Mononuclear cell (primary cell): Measurements from ENCODE around the gene NADK. TPM values are rescaled to one million over a fixed set of nuclear protein-coding genes. Genes with fewer than 3 reads are reported as not detected.
"Not testable (repeated sequence)": the region's sequence is repeated elsewhere in the genome, so short reads cannot be mapped to it uniquely, and the experiment has no call there.

Experiments
- H3K27me3 ChIP-seq: 2 replicates; pipeline ENCODE4 v1.6.0; 2011; ENCODE audit warnings: low read length, control low read depth; ENCODE audit not compliant: insufficient read depth
- H3K4me1 ChIP-seq: 2 replicates; pipeline ENCODE4 v1.5.1; 2011; ENCODE audit warnings: mild to moderate bottlenecking, low read length, control low read depth; ENCODE audit not compliant: insufficient read depth
- H3K4me3 ChIP-seq: 2 replicates; pipeline ENCODE4 v1.5.1; 2011; ENCODE audit warnings: mild to moderate bottlenecking, low read length, moderate library complexity
- H3K9me3 ChIP-seq: 2 replicates; pipeline ENCODE4 v1.5.1; 2011; ENCODE audit warnings: low read depth, mild to moderate bottlenecking, control low read depth, low read length
- total RNA-seq: library from RNA; depleted of rRNA; stranded (reverse); fragments of >200 nt; gene quantifications from one replicate; pipeline ENCODE4 v1.2.3, GENCODE V29; 2012

NADK gene
- total RNA-seq, 1 donor: 28.1 TPM

DNA sequence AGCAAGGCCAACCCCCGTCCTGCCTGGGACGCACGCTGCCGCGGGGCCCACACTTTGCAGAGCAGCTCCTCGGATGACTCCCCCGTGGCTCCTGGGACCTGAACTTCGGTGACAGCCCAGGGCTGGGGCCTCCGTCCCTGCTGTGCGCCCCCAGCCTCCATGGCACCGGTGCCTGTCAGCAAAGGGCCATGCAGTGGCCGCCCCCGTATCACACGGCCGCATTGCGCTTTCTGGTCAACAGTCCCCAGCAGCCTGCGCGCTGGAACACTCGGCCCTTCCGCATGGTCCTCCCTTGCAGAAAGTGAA lies 18.0 kb downstream of the NADK start:
- H3K4me3 ChIP-seq: no peak overlapping the region
- no peaks in the 10 kb centered on the region for H3K9me3 ChIP-seq
- peaks cover 27% of the 10 kb centered on the region for H3K4me1 ChIP-seq
- no peaks in the 10 kb centered on the region for H3K27me3 ChIP-seq

DNA sequence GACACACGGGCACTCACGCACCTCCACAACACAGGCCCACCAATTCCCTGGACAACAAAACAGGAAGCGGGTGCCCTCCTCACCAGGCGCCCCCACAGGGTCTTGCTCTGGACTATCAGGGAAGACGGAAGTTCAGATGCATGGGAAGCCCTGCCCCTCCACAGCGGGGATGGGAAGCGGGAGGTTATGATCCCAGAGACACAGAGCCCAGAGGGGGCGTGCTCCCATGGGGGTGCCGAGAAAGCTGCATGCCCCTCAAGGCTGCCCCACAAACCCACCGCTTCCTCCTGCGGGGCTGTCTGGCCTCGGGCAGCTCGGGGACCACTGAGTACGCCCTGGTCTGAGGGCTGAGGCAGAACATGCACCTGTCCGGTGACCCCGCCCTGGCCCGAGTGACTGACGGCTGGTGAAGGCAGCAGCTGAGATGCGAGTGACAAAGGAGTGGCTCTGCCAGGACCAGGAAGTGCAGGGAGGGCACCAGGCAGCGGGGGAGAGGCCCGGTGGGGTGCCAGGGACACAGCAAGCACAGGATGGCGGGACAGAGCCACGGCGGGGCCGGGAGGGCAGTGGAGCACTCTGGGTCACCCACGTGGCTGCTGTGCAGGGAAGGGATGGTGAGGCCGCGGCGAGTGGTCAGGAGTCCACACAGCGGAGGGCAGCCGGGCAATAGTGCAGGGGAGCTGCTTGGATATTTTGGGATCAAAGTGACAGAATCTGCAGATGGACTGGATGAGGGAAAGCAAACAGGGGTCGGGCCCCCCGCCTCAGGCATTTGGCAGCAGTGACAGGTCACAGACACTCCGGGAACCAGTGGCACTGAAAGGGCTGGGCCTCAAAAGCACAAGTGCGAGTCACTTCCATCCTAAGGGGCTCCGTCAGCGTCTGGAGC lies 18.6 kb downstream of the NADK start:
- peaks cover 22% of the 10 kb centered on the region for H3K4me1 ChIP-seq
- H3K27me3 ChIP-seq: no peaks in the 10 kb centered on the region
- no peaks in the 10 kb centered on the region for H3K9me3 ChIP-seq
- no peak overlapping the region for H3K4me3 ChIP-seq

DNA sequence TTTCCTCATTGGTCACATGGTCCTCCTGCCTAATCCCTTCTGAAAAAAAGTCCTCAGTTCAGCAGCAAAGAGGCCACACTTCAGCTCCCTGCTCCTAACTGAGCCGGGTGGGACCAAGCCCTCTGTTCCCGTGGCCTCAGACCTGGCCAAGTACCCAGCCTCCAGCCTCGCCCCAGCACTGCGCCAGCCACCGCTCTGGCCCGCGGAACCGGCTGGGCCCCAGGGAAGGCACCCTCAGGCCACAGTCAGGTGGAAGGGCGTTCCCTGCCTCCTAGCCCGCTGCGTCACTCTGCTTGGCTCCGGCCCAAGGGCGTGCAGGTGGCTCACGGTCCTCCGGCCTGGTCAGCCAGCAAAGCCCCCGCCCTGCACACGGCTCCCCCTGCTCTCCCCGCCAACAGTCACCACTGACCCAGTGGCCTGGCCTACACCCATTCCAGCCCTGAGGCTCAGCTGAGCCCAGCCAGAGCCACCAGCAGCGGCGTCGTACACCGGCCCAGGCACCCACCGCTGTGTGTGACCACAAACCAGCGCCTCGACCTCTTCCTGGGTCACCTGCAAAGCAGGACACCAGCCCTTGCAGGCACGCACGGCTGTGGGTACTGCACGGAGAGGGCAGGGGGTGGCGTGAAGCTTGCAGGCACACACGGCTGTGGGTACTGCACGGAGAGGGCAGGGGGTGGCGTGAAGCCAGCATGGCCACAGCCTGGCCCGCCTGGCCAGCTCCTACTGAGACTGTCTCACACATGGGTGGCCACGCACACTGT lies 19.4 kb downstream of the NADK start:
- H3K4me1 ChIP-seq: peaks cover 14% of the 10 kb centered on the region
- H3K27me3 ChIP-seq: no peaks in the 10 kb centered on the region
- H3K4me3 ChIP-seq: no peak overlapping the region

GRCh38 chr1:1758059-1758621 lies 20.1 kb downstream of the NADK start:
- no peaks in the 10 kb centered on the region for H3K9me3 ChIP-seq
- H3K4me3 ChIP-seq: no peak overlapping the region
- H3K27me3 ChIP-seq: no peaks in the 10 kb centered on the region
- H3K4me1 ChIP-seq: peaks cover 10% of the 10 kb centered on the region

More for the DNA sequence above, 19.4 kb downstream of the NADK start:
- H3K9me3 ChIP-seq: no peaks in the 10 kb centered on the region

DNA sequence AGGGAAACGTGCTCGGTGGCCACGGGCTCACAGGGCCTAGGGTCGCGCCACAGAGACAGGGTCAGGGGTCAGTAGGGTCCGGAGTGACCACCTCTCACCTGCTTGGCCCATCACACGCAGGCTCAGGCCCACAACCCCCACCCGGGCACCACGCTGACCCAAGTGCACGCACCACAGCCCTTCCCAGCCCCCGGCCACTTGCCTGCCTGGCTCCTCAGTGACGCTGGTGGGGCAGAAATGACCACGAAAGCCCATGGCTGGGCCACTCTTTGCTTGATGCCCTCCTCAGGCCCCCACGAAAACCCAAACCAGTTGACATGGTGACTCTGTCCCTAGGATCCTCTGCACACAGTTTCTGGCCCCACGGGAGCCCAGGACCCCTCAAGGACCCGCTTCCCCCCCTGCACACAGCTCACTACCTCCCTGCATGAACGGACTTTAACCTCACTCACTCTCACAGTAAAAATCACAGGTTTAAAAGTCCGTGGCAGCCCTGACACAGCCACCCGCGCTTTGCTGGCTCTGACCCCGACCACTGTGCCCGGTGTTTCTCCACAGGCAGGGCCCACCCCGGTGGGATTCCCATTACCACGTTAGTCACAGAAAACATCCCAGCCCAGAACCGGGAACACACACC lies 20.7 kb downstream of the NADK start:
- Histone ChIP-seq H3K9me3 (no peaks in the 10 kb centered on the region), H3K4me3 (no peak overlapping the region), H3K27me3 (no peaks in the 10 kb centered on the region), H3K4me1 (peaks cover 10% of the 10 kb centered on the region)

GRCh38 chr1:1756661-1757421 lies 21.4 kb downstream of the NADK start:
- H3K4me3 ChIP-seq: no peak overlapping the region
- H3K9me3 ChIP-seq: no peaks in the 10 kb centered on the region
- peaks cover 10% of the 10 kb centered on the region for H3K4me1 ChIP-seq
- H3K27me3 ChIP-seq: no peaks in the 10 kb centered on the region

GRCh38 chr1:1755852-1756251 lies 22.4 kb downstream of the NADK start:
- Histone ChIP-seq H3K4me3 (no peak overlapping the region), H3K9me3 (no peaks in the 10 kb centered on the region), H3K27me3 (no peaks in the 10 kb centered on the region), H3K4me1 (peaks cover 10% of the 10 kb centered on the region)

GRCh38 chr1:1755426-1755825 lies 22.8 kb downstream of the NADK start:
- H3K27me3 ChIP-seq: no peaks in the 10 kb centered on the region
- H3K4me1 ChIP-seq: peaks cover 10% of the 10 kb centered on the region
- no peaks in the 10 kb centered on the region for H3K9me3 ChIP-seq
- H3K4me3 ChIP-seq: no peak overlapping the region

GRCh38 chr1:1754051-1754815 lies 24.0 kb downstream of the NADK start:
- Histone ChIP-seq H3K27me3 (no peaks in the 10 kb centered on the region), H3K4me1 (peaks cover 4% of the 10 kb centered on the region), H3K4me3 (no peak overlapping the region), H3K9me3 (no peaks in the 10 kb centered on the region)

- no peaks in the 10 kb centered on the region for H3K9me3 ChIP-seq
- H3K4me3 ChIP-seq: no peak overlapping the region
- H3K27me3 ChIP-seq: no peaks in the 10 kb centered on the region
- H3K4me1 ChIP-seq: peaks cover 5% of the 10 kb centered on the region
Measured at GRCh38 chr1:1753607-1754005, 24.7 kb downstream of the NADK start.

- Histone ChIP-seq H3K4me3 (no peak overlapping the region), H3K9me3 (no peaks in the 10 kb centered on the region), H3K27me3 (no peaks in the 10 kb centered on the region), H3K4me1 (peaks cover 6% of the 10 kb centered on the region)
Measured at GRCh38 chr1:1752636-1753606, 25.3 kb downstream of the NADK start.

- H3K27me3 ChIP-seq: no peaks in the 10 kb centered on the region
- no peak overlapping the region for H3K4me3 ChIP-seq
- H3K9me3 ChIP-seq: no peaks in the 10 kb centered on the region
- peaks cover 6% of the 10 kb centered on the region for H3K4me1 ChIP-seq
Measured at GRCh38 chr1:1752190-1752589, 26.1 kb downstream of the NADK start.

GRCh38 chr1:1749941-1750340 lies 28.3 kb downstream of the NADK start:
- H3K9me3 ChIP-seq, H3K27me3 ChIP-seq, H3K4me3 ChIP-seq, H3K4me1 ChIP-seq: not testable (repeated sequence)
